ENCODE measurements around the gene QPCTL.
"Not testable (repeated sequence)": the region's sequence is repeated elsewhere in the genome, so short reads cannot be mapped to it uniquely, and the experiment has no call there.

Gene QPCTL

GRCh38 chr19:45676851-45677263, 15.6 kb upstream of the QPCTL start:
- no peak for DNase-seq (ENCODE audit: low read depth, low spot score)

- peak; percentile 96 for DNase-seq (ENCODE audit: low read depth, low spot score)
Measured at GRCh38 chr19:45677351-45678230, 14.9 kb upstream of the QPCTL start.

- no peak for DNase-seq (ENCODE audit: low read depth, low spot score)
Measured at GRCh38 chr19:45681391-45682015, 11.0 kb upstream of the QPCTL start.

GRCh38 chr19:45682117-45682516, 10.3 kb upstream of the QPCTL start:
- no peak for DNase-seq (ENCODE audit: low read depth, low spot score)

- no peak for DNase-seq (ENCODE audit: low read depth, low spot score)
Measured at GRCh38 chr19:45682908-45683307, 9.6 kb upstream of the QPCTL start.

GRCh38 chr19:45685045-45685444, 7.4 kb upstream of the QPCTL start:
- not testable (repeated sequence) for DNase-seq (ENCODE audit: low read depth, low spot score)

GRCh38 chr19:45687599-45687998, 4.9 kb upstream of the QPCTL start:
- DNase-seq (ENCODE audit: low read depth, low spot score), result no peak

GRCh38 chr19:45691516-45692186, 815 bp upstream of the QPCTL start, which contains the start of gene SNRPD2:
Gene SNRPD2 (minus strand): TSS chr19:45691953. CDS start chr19:45691888, 65 bp downstream.
- DNase-seq (ENCODE audit: low read depth, low spot score), result peak; percentile 81

GRCh38 chr19:45693106-45693788, 781 bp downstream of the QPCTL start:
- no peak for DNase-seq (ENCODE audit: low read depth, low spot score)

- no peak for DNase-seq (ENCODE audit: low read depth, low spot score)
Measured at GRCh38 chr19:45701676-45702075, 9.2 kb downstream of the QPCTL start.

GRCh38 chr19:45705115-45705514, 12.6 kb downstream of the QPCTL start:
- DNase-seq (ENCODE audit: low read depth, low spot score), result no peak

- DNase-seq (ENCODE audit: low read depth, low spot score), result no peak
Measured at GRCh38 chr19:45705710-45706415, 13.4 kb downstream of the QPCTL start.

GRCh38 chr19:45710356-45711130, 18.1 kb downstream of the QPCTL start:
- no peak for DNase-seq (ENCODE audit: low read depth, low spot score)

- DNase-seq (ENCODE audit: low read depth, low spot score), result no peak
Measured at GRCh38 chr19:45711851-45712698, 19.6 kb downstream of the QPCTL start.

- DNase-seq (ENCODE audit: low read depth, low spot score), result no peak
Measured at GRCh38 chr19:45712699-45713067, 20.2 kb downstream of the QPCTL start.

GRCh38 chr19:45713141-45713540, 20.7 kb downstream of the QPCTL start:
- no peak for DNase-seq (ENCODE audit: low read depth, low spot score)

- no peak for DNase-seq (ENCODE audit: low read depth, low spot score)
Measured at GRCh38 chr19:45715139-45715538, 22.7 kb downstream of the QPCTL start.

- DNase-seq (ENCODE audit: low read depth, low spot score), result no peak
Measured at GRCh38 chr19:45716359-45717130, 24.1 kb downstream of the QPCTL start.

Data from iPS DF 19.7 (cell line).